Measurements from ENCODE around the gene PROSER2.

The PROSER2 gene

GRCh38 chr10:11861341-11861740 lies 38.2 kb downstream of the PROSER2 start:
- Histone ChIP-seq H3K27ac (no peak overlapping the region), H3K4me1 (ENCODE audit: low read depth, poor library complexity, severe bottlenecking) (peaks cover 19% of the 10 kb centered on the region), H3K4me3 (IDR thresholded peaks at IDR 0.05; ENCODE audit: insufficient read depth, low read depth, low read length) (no peak overlapping the region), H3K79me2 (ENCODE audit: insufficient read depth, low read depth) (no peaks in the 10 kb centered on the region), H2AFZ (ENCODE audit: low read depth) (no peak overlapping the region), H3K4me2 (no peak overlapping the region), H4K20me1 (ENCODE audit: insufficient read depth) (no peaks in the 10 kb centered on the region), H3K27me3 (ENCODE audit: insufficient read depth, low read depth) (peaks cover 29% of the 10 kb centered on the region), H3K9ac (no peak overlapping the region), H3K36me3 (ENCODE audit: insufficient read depth) (no peaks in the 10 kb centered on the region)
- TF ChIP-seq, protein P1, sequence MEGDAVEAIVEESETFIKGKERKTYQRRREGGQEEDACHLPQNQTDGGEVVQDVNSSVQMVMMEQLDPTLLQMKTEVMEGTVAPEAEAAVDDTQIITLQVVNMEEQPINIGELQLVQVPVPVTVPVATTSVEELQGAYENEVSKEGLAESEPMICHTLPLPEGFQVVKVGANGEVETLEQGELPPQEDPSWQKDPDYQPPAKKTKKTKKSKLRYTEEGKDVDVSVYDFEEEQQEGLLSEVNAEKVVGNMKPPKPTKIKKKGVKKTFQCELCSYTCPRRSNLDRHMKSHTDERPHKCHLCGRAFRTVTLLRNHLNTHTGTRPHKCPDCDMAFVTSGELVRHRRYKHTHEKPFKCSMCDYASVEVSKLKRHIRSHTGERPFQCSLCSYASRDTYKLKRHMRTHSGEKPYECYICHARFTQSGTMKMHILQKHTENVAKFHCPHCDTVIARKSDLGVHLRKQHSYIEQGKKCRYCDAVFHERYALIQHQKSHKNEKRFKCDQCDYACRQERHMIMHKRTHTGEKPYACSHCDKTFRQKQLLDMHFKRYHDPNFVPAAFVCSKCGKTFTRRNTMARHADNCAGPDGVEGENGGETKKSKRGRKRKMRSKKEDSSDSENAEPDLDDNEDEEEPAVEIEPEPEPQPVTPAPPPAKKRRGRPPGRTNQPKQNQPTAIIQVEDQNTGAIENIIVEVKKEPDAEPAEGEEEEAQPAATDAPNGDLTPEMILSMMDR (conservative IDR thresholded peaks at IDR 0.05; ENCODE audit: low read depth, low read length): no peak

GRCh38 chr10:11861811-11862428 lies 38.8 kb downstream of the PROSER2 start:
- no peak overlapping the region for H2AFZ ChIP-seq (ENCODE audit: low read depth)
- no peak overlapping the region for H3K27ac ChIP-seq
- no peaks in the 10 kb centered on the region for H4K20me1 ChIP-seq (ENCODE audit: insufficient read depth)
- peaks cover 29% of the 10 kb centered on the region for H3K27me3 ChIP-seq (ENCODE audit: insufficient read depth, low read depth)
- no peak overlapping the region for H3K9ac ChIP-seq
- H3K79me2 ChIP-seq (ENCODE audit: insufficient read depth, low read depth): no peaks in the 10 kb centered on the region
- H3K4me3 ChIP-seq (IDR thresholded peaks at IDR 0.05; ENCODE audit: insufficient read depth, low read depth, low read length): no peak overlapping the region
- H3K4me1 ChIP-seq (ENCODE audit: low read depth, poor library complexity, severe bottlenecking): peaks cover 19% of the 10 kb centered on the region
- TF ChIP-seq, protein P1 (conservative IDR thresholded peaks at IDR 0.05; ENCODE audit: low read depth, low read length): no peak
- H3K4me2 ChIP-seq: no peak overlapping the region
- H3K36me3 ChIP-seq (ENCODE audit: insufficient read depth): no peaks in the 10 kb centered on the region

- no peak overlapping the region for H3K9ac ChIP-seq
- peaks cover 29% of the 10 kb centered on the region for H3K27me3 ChIP-seq (ENCODE audit: insufficient read depth, low read depth)
- H4K20me1 ChIP-seq (ENCODE audit: insufficient read depth): no peaks in the 10 kb centered on the region
- H3K4me2 ChIP-seq: peak overlapping the region; percentile 50
- H3K27ac ChIP-seq: no peak overlapping the region
- no peaks in the 10 kb centered on the region for H3K79me2 ChIP-seq (ENCODE audit: insufficient read depth, low read depth)
- H3K4me3 ChIP-seq (IDR thresholded peaks at IDR 0.05; ENCODE audit: insufficient read depth, low read depth, low read length): no peak overlapping the region
- peaks cover 19% of the 10 kb centered on the region for H3K4me1 ChIP-seq (ENCODE audit: low read depth, poor library complexity, severe bottlenecking)
- TF ChIP-seq, protein P1 (conservative IDR thresholded peaks at IDR 0.05; ENCODE audit: low read depth, low read length): no peak
- no peak overlapping the region for H2AFZ ChIP-seq (ENCODE audit: low read depth)
- H3K36me3 ChIP-seq (ENCODE audit: insufficient read depth): no peaks in the 10 kb centered on the region
These were observed 40.4 kb downstream of the PROSER2 start for GRCh38 chr10:11863353-11864109.

- Histone ChIP-seq H2AFZ (ENCODE audit: low read depth) (no peak overlapping the region), H3K4me1 (ENCODE audit: low read depth, poor library complexity, severe bottlenecking) (peaks cover 19% of the 10 kb centered on the region), H4K20me1 (ENCODE audit: insufficient read depth) (no peaks in the 10 kb centered on the region), H3K4me2 (no peak overlapping the region), H3K27me3 (ENCODE audit: insufficient read depth, low read depth) (peaks cover 29% of the 10 kb centered on the region), H3K79me2 (ENCODE audit: insufficient read depth, low read depth) (no peaks in the 10 kb centered on the region), H3K4me3 (IDR thresholded peaks at IDR 0.05; ENCODE audit: insufficient read depth, low read depth, low read length) (no peak overlapping the region), H3K36me3 (ENCODE audit: insufficient read depth) (no peaks in the 10 kb centered on the region), H3K9ac (no peak overlapping the region), H3K27ac (no peak overlapping the region)
- TF ChIP-seq, protein P1 (conservative IDR thresholded peaks at IDR 0.05; ENCODE audit: low read depth, low read length): no peak
These were observed 41.6 kb downstream of the PROSER2 start for GRCh38 chr10:11864727-11865126.

Measured in KMS-11 (cell line).